GM10248 (cell line): ENCODE data around the gene IMPG2.

ENCODE experiments used
- CTCF ChIA-PET: fragments of 300-600 bp; sonication (Branson Sonifier 250); formaldehyde crosslinking; extraction: SDS; loops from one replicate; lab custom pipeline; 2021; ENCODE audit warnings: antibody characterized with exemption; lab: Yijun Ruan, JAX
- POLR2A ChIA-PET: fragments of 350-650 bp; sonication (Branson Sonifier 250); formaldehyde crosslinking; extraction: SDS; loops from one replicate; lab custom pipeline; 2020; ENCODE audit warnings: antibody characterized with exemption; lab: Yijun Ruan, JAX
- DNase-seq: peaks from one replicate; pipeline ENCODE4 v3.0.0; 2012; ENCODE audit errors: extremely low spot score
- TF ChIP-seq, protein P1 (sequence below): IDR thresholded peaks from 2 replicates; pipeline ENCODE4 v1.5.1; 2012; ENCODE audit warnings: mild to moderate bottlenecking, low read depth; ENCODE audit errors: extremely low read depth, missing control alignments, control extremely low read depth

IMPG2 gene

DNA sequence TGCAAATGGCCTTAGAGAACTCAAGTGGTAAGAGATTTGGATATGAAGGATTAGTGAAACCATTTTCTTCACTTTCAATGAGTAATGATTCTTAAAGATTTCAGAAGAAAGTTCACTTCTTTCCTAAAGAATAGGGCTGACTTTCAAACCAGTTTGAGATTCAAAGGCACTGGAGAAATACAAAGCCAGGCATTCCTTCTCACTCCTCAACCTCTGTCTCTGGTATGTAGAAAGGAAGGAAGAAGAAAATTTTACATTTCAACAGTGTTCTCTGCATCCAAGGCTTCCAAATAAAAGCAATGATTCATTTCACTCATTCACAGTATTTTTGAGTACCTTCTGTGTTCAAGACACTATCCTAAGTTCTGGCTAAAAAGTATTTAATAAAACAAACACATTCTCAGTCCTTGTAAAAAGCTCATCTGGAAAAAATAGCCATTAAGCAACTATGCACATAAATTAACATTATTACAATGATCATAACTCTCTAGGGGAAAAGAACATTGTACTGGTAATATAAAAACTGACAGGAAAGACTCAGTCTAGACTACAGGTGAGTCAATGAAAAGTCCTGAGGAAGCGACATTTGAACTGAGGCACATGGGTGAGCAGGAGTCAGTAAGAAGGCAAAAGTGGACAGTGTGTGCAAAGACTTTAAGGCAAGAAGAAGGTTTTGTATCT lies 79.5 kb downstream of the IMPG2 start:
- TF ChIP-seq, protein P1, sequence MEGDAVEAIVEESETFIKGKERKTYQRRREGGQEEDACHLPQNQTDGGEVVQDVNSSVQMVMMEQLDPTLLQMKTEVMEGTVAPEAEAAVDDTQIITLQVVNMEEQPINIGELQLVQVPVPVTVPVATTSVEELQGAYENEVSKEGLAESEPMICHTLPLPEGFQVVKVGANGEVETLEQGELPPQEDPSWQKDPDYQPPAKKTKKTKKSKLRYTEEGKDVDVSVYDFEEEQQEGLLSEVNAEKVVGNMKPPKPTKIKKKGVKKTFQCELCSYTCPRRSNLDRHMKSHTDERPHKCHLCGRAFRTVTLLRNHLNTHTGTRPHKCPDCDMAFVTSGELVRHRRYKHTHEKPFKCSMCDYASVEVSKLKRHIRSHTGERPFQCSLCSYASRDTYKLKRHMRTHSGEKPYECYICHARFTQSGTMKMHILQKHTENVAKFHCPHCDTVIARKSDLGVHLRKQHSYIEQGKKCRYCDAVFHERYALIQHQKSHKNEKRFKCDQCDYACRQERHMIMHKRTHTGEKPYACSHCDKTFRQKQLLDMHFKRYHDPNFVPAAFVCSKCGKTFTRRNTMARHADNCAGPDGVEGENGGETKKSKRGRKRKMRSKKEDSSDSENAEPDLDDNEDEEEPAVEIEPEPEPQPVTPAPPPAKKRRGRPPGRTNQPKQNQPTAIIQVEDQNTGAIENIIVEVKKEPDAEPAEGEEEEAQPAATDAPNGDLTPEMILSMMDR: no peak
- no peak for DNase-seq
- CTCF ChIA-PET: interaction anchor here (1.4 to 1.5 kb wide), 2 partner anchors 9 to 17 kb away, joined by 4 read pairs; no protein-coding TSS in a partner anchor
- POLR2A ChIA-PET: no interaction called here

DNA sequence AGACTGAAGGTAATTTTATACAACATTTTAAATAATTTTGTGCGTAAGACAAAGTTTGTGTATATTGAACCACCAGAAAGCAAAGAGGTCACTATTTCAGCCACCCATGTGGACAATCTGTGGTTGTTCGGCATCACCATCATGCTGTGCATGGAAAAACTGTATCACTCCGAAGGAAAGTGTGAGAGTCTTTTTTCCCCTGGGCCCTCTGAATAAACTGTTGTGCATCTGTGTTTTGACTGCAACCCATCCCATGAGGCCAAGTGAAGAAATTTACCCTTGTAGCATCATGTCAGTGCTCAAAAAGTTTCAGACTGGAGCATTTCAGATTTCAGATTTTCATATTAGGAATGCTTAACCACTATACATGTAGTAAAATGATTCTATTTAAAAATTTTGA lies 85.3 kb downstream of the IMPG2 start:
- POLR2A ChIA-PET: no interaction called here
- CTCF ChIA-PET: interaction anchor here (1.5 kb wide), 1 partner anchor 12 kb away, joined by 3 read pairs; no protein-coding TSS in a partner anchor
- DNase-seq: no peak
- TF ChIP-seq, protein P1: no peak

- DNase-seq: no peak
- TF ChIP-seq, protein P1: no peak
- ChIA-PET POLR2A (no interaction called here), CTCF (interaction anchor here (1.1 kb wide), 1 partner anchor 9 kb away, joined by 4 read pairs; no protein-coding TSS in a partner anchor)
These were observed 89.8 kb downstream of the IMPG2 start for GRCh38 chr3:101230618-101231017.

DNA sequence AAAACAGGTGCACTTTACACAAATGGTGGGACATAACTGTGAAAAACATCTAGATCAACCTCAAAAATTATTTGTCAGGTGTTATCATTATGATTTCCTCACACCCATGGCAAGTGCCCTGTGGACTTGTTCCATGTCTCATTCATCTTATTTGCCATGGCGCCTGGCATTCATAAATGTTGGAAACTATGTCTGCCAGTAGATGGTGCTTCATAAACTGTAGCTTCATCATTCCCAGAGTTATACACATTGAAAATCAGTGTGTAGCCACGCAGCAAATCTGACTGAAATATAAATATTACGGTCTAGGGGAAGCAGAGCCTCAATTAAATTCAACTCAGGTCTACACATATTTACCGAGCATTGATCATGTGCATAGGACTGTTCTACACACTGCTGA lies 90.7 kb downstream of the IMPG2 start:
- CTCF ChIA-PET: interaction anchor here (1.1 kb wide), 2 partner anchors 10 to 26 kb away, joined by 3 to 4 read pairs; no protein-coding TSS in a partner anchor
- TF ChIP-seq, protein P1: no peak
- POLR2A ChIA-PET: no interaction called here
- no peak for DNase-seq

DNA sequence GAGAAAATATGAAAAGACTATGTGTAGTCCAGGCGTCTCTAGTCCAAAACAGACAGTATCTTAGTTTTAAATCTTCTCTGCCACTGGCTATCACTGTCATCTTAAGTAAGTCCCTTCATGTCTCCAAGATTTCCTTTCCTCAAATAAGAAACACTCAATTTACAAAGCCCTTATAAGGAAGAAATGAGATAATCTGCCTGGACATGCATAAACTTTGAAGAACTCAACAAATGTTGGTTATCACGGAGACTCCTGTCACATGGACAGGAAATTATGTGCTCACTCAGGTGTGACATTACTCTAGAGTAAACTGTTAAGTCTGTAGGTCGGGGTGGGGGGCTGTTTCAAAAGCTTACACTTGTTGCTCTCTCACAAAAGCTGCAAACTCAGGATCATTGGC lies 91.9 kb downstream of the IMPG2 start:
- ChIA-PET CTCF (interaction anchor here (1.4 kb wide), 1 partner anchor 20 kb away, joined by 3 read pairs; no protein-coding TSS in a partner anchor), POLR2A (no interaction called here)
- DNase-seq: no peak
- TF ChIP-seq, protein P1: no peak

DNA sequence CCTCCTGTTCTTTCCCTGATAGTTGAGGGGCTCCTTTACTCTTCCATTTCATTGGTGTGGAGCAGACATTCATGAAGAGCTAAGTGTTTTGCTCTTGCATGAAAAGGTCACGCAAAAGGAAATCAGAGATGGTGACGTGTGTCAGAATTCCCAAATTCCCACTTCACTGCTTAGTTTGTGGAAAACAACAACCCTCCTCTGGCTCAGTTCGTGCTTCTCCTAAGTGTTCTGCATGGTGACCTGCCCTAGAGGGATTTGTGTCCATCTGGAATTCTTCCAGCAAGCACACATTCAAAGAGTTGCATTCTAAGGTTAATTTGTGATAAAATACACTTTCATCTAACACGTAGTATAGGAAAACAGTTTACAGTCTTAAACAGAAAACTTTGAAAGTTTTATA lies 95.6 kb downstream of the IMPG2 start:
- no peak for DNase-seq
- POLR2A ChIA-PET: no interaction called here
- TF ChIP-seq, protein P1: no peak

More for the DNA sequence above, 95.6 kb downstream of the IMPG2 start:
- CTCF ChIA-PET: interaction anchor here (1.9 kb wide), 1 partner anchor 16 kb away, joined by 4 read pairs; no protein-coding TSS in a partner anchor
